ENCODE results near the gene ARHGEF2. TPM values are rescaled to one million over a fixed set of nuclear protein-coding genes. Genes with fewer than 3 reads are reported as not detected.

The ARHGEF2 gene
- total and polyA plus RNA-seq, 2 donors (not counting 1 experiment from before 2014, with no cell fraction given): 241 to 245 TPM

GRCh38 chr1:155962599-155963211, 15.6 kb downstream of the ARHGEF2 start:
- ATAC-seq (ENCODE audit: low read depth) (no peak), DNase-seq (no peak)
- H3K9ac ChIP-seq (ENCODE audit: low read length): no peak overlapping the region
- peaks cover 7 to 89% of the 10 kb centered on the region in 2 experiments for H3K36me3 ChIP-seq (replicated peaks in 1 of 2; ENCODE audit: control extremely low read depth in 1 of 2, control insufficient read depth in 1 of 2, extremely low read depth in 1 of 2, insufficient read depth in 2 of 2, low read length in 1 of 2)
- H3K4me3 ChIP-seq (ENCODE audit: control extremely low read depth in 1 of 5, extremely low read depth in 1 of 5, insufficient read depth in 1 of 5, low read depth in 2 of 5, low read length in 4 of 5): no peak overlapping the region
- Mint-ChIP-seq H3K9me3 (ENCODE audit: insufficient read depth) (no peaks in the 10 kb centered on the region), H3K27me3 (no peaks in the 10 kb centered on the region), H3K27ac (peak overlapping the region; percentile 82), H3K4me1 (peaks cover 74% of the 10 kb centered on the region), H3K4me3 (peak overlapping the region; percentile 59)
- peak overlapping the region in 1 of 2 donors; percentile 69 for H3K27ac ChIP-seq (ENCODE audit: low read length in 2 of 2)
- no peaks in the 10 kb centered on the region for H3K27me3 ChIP-seq (replicated peaks in 1 of 4; ENCODE audit: control extremely low read depth in 1 of 4, control insufficient read depth in 3 of 4, insufficient read depth in 4 of 4, low read length in 3 of 4)
- WGBS (ENCODE audit: insufficient coverage): 93% methylated on average over 15 of the region's 18 CpGs
- intact Hi-C loops (cut with micrococcal nuclease): no loop called here
- H3K79me2 ChIP-seq (ENCODE audit: control insufficient read depth, insufficient read depth, low read length): peaks cover 84% of the 10 kb centered on the region
- no peaks in the 10 kb centered on the region for H3K9me3 ChIP-seq (ENCODE audit: control extremely low read depth in 1 of 3, control insufficient read depth in 2 of 3, insufficient read depth in 1 of 3, low read length in 2 of 3)
- peaks cover 69% of the 10 kb centered on the region for H4K20me1 ChIP-seq (ENCODE audit: control insufficient read depth, insufficient read depth, low read length, poor library complexity, severe bottlenecking)
- ChIA-PET CTCF (interaction anchor here (0.9 to 5.0 kb wide), 6 partner anchors 14 to 29 kb away, joined by 5 to 41 read pairs (median 14); partner anchors contain the start of genes ARHGEF2 and KHDC4), POLR2A (interaction anchor here (0.8 to 4.4 kb wide), 4 partner anchors 8 to 27 kb away, joined by 3 to 33 read pairs (median 6); partner anchors contain the start of gene ARHGEF2)
- peaks cover 48 to 75% of the 10 kb centered on the region in 2 donors for H3K4me1 ChIP-seq (ENCODE audit: control insufficient read depth in 2 of 2, insufficient read depth in 2 of 2, low read length in 2 of 2)
- TF ChIP-seq CTCF (IDR thresholded peaks at IDR 0.05) (no peak), EZH2 (IDR thresholded peaks at IDR 0.05; ENCODE audit: borderline replicate concordance, insufficient read depth, low read depth, low read length, poor library complexity, severe bottlenecking) (no peak)
- H3K4me2 ChIP-seq (replicated peaks; ENCODE audit: low read depth, low read length, poor library complexity, severe bottlenecking): peak overlapping the region; percentile 22
- no peak overlapping the region for H2AFZ ChIP-seq (ENCODE audit: insufficient read depth, low read depth, low read length, poor library complexity, severe bottlenecking)

- peaks cover 66% of the 10 kb centered on the region for H3K4me1 Mint-ChIP-seq
- peak overlapping the region; percentile 28 to 69 for H3K27ac ChIP-seq (ENCODE audit: low read length in 2 of 2)
Measured at GRCh38 chr1:155961937-155962336, 16.4 kb downstream of the ARHGEF2 start.

More at GRCh38 chr1:155961937-155962336, 16.4 kb downstream of the ARHGEF2 start:
- Mint-ChIP-seq H3K27ac (peak overlapping the region; percentile 82), H3K27me3 (no peaks in the 10 kb centered on the region), H3K4me3 (peak overlapping the region; percentile 59), H3K9me3 (ENCODE audit: insufficient read depth) (no peaks in the 10 kb centered on the region)
- POLR2A ChIA-PET: interaction anchor here (1.0 to 4.4 kb wide), 5 partner anchors 12 to 28 kb away, joined by 4 to 33 read pairs (median 7); partner anchors contain the start of gene ARHGEF2
- Histone ChIP-seq H3K79me2 (ENCODE audit: control insufficient read depth, insufficient read depth, low read length) (peaks cover 80% of the 10 kb centered on the region), H3K4me1 (ENCODE audit: control insufficient read depth in 2 of 2, insufficient read depth in 2 of 2, low read length in 2 of 2) (peaks cover 41 to 68% of the 10 kb centered on the region in 2 donors), H3K9ac (ENCODE audit: low read length) (no peak overlapping the region), H3K9me3 (ENCODE audit: control extremely low read depth in 1 of 3, control insufficient read depth in 2 of 3, insufficient read depth in 1 of 3, low read length in 2 of 3) (no peaks in the 10 kb centered on the region), H3K4me2 (replicated peaks; ENCODE audit: low read depth, low read length, poor library complexity, severe bottlenecking) (peak overlapping the region; percentile 15), H4K20me1 (ENCODE audit: control insufficient read depth, insufficient read depth, low read length, poor library complexity, severe bottlenecking) (peaks cover 61% of the 10 kb centered on the region), H3K27me3 (replicated peaks in 1 of 4; ENCODE audit: control extremely low read depth in 1 of 4, control insufficient read depth in 3 of 4, insufficient read depth in 4 of 4, low read length in 3 of 4) (no peaks in the 10 kb centered on the region), H2AFZ (ENCODE audit: insufficient read depth, low read depth, low read length, poor library complexity, severe bottlenecking) (no peak overlapping the region), H3K4me3 (ENCODE audit: control extremely low read depth in 1 of 5, extremely low read depth in 1 of 5, insufficient read depth in 1 of 5, low read depth in 2 of 5, low read length in 4 of 5) (no peak overlapping the region), H3K36me3 (replicated peaks in 1 of 2; ENCODE audit: control extremely low read depth in 1 of 2, control insufficient read depth in 1 of 2, extremely low read depth in 1 of 2, insufficient read depth in 2 of 2, low read length in 1 of 2) (peaks cover 10 to 89% of the 10 kb centered on the region in 2 experiments)
- no peak for TF ChIP-seq EZH2 (IDR thresholded peaks at IDR 0.05; ENCODE audit: borderline replicate concordance, insufficient read depth, low read depth, low read length, poor library complexity, severe bottlenecking)
- no peak for TF ChIP-seq CTCF (IDR thresholded peaks at IDR 0.05)
- CTCF ChIA-PET: interaction anchor here (2.5 to 5.0 kb wide), 4 partner anchors 14 to 28 kb away, joined by 5 to 41 read pairs (median 28); partner anchors contain the start of gene ARHGEF2
- intact Hi-C loops (cut with micrococcal nuclease): no loop called here
- DNase-seq (no peak), ATAC-seq (ENCODE audit: low read depth) (no peak)
- WGBS (ENCODE audit: insufficient coverage): 64% methylated on average over 12 of the region's 14 CpGs
